HTR-8/SVneo (cell line): Measurements from ENCODE around the gene ZC3H18.

Experiments
- DNase-seq: peaks from one replicate; pipeline ENCODE4 v3.0.0; 2011; ENCODE audit warnings: low spot score, mixed read lengths; ENCODE audit not compliant: insufficient read length
- FAIRE-seq: peaks from 2 replicates; lab custom pipeline; 2011; peaks lifted over from hg19 to GRCh38; lab: Jason Lieb, UNC

The ZC3H18 gene

GRCh38 chr16:88532434-88533241, 37.6 kb upstream of the ZC3H18 start:
- DNase-seq = no peak

GRCh38 chr16:88533381-88533917, 36.8 kb upstream of the ZC3H18 start:
- no peak for DNase-seq
- no peak for FAIRE-seq

More at GRCh38 chr16:88532434-88533241, 37.6 kb upstream of the ZC3H18 start:
- no peak for FAIRE-seq

GRCh38 chr16:88533932-88534637, 36.1 kb upstream of the ZC3H18 start:
- DNase-seq = peak; percentile 92

GRCh38 chr16:88534638-88535190, 35.5 kb upstream of the ZC3H18 start:
- FAIRE-seq = peak; percentile 90
- peak; percentile 65 for DNase-seq

More at GRCh38 chr16:88533932-88534637, 36.1 kb upstream of the ZC3H18 start:
- FAIRE-seq = peak; percentile 95

- DNase-seq (no peak), FAIRE-seq (peak; percentile 44)
These were observed 34.9 kb upstream of the ZC3H18 start for GRCh38 chr16:88535191-88535856.

- DNase-seq (no peak), FAIRE-seq (no peak)
These were observed 34.4 kb upstream of the ZC3H18 start for GRCh38 chr16:88535857-88536222.

GRCh38 chr16:88536510-88536909, 33.7 kb upstream of the ZC3H18 start:
- no peak for DNase-seq
- no peak for FAIRE-seq

- DNase-seq (no peak), FAIRE-seq (no peak)
These were observed 33.0 kb upstream of the ZC3H18 start for GRCh38 chr16:88536971-88537751.

- FAIRE-seq (no peak), DNase-seq (no peak)
These were observed 32.3 kb upstream of the ZC3H18 start for GRCh38 chr16:88537859-88538258.

- peak; percentile 28 for FAIRE-seq
- no peak for DNase-seq
These were observed 31.7 kb upstream of the ZC3H18 start for GRCh38 chr16:88538366-88539060.

GRCh38 chr16:88539261-88539651, 30.9 kb upstream of the ZC3H18 start:
- FAIRE-seq = no peak

GRCh38 chr16:88539652-88540345, 30.4 kb upstream of the ZC3H18 start:
- no peak for FAIRE-seq
- no peak for DNase-seq

More at GRCh38 chr16:88539261-88539651, 30.9 kb upstream of the ZC3H18 start:
- no peak for DNase-seq

- DNase-seq = no peak
- FAIRE-seq = no peak
These were observed 29.7 kb upstream of the ZC3H18 start for GRCh38 chr16:88540346-88540977.

- DNase-seq = no peak
- no peak for FAIRE-seq
These were observed 28.2 kb upstream of the ZC3H18 start for GRCh38 chr16:88541831-88542616.

- no peak for FAIRE-seq
- DNase-seq = no peak
These were observed 26.9 kb upstream of the ZC3H18 start for GRCh38 chr16:88543230-88543813.

- FAIRE-seq (no peak), DNase-seq (no peak)
These were observed 24.4 kb upstream of the ZC3H18 start for GRCh38 chr16:88545781-88546180.
